Liver (tissue), 3 donors: ENCODE measurements around the gene TTC33.

ENCODE experiments used
- ATF3 ChIP-seq: IDR thresholded peaks from 2 replicates; pipeline ENCODE4 v1.6.1; 2016; ENCODE audit warnings: antibody characterized with exemption
- CTCF ChIP-seq: fragments of 150-350 bp; IDR thresholded peaks from 2 replicates; pipeline ENCODE4 v1.5.1; 2017; ENCODE audit warnings: improper control_type of control experiment, low read depth, low read length; ENCODE audit not compliant: missing input control
- MAX ChIP-seq: IDR thresholded peaks from 2 replicates; pipeline ENCODE4 v1.6.1; 2016; ENCODE audit warnings: antibody characterized with exemption
- RAD21 ChIP-seq, 2 donors: IDR thresholded peaks; 2 replicates each; pipeline ENCODE4 v1.6.1; 2016; ENCODE audit warnings: antibody characterized with exemption in 2 of 2, mild to moderate bottlenecking in 2 of 2
- RXRA ChIP-seq, 2 donors: IDR thresholded peaks; 2 replicates each; pipeline ENCODE4 v1.6.1; 2017 to 2018; ENCODE audit warnings: antibody characterized with exemption in 2 of 2, mild to moderate bottlenecking in 1 of 2
- SP1 ChIP-seq: IDR thresholded peaks from 2 replicates; pipeline ENCODE4 v1.6.1; 2018; ENCODE audit warnings: antibody characterized with exemption, mild to moderate bottlenecking
- TAF1 ChIP-seq: conservative IDR thresholded peaks from 2 replicates; pipeline ENCODE4 v1.6.1; 2016; ENCODE audit warnings: antibody characterized with exemption, mild to moderate bottlenecking
- YY1 ChIP-seq: IDR thresholded peaks from 2 replicates; pipeline ENCODE4 v1.6.1; 2016; ENCODE audit warnings: antibody characterized with exemption, mild to moderate bottlenecking
- TF ChIP-seq, protein P1 (sequence below): IDR thresholded peaks from 2 replicates; pipeline ENCODE4 v1.6.1; 2016; ENCODE audit warnings: antibody characterized with exemption, mild to moderate bottlenecking
- donor health status: healthy.
- donor health status: healthy.

DNA sequence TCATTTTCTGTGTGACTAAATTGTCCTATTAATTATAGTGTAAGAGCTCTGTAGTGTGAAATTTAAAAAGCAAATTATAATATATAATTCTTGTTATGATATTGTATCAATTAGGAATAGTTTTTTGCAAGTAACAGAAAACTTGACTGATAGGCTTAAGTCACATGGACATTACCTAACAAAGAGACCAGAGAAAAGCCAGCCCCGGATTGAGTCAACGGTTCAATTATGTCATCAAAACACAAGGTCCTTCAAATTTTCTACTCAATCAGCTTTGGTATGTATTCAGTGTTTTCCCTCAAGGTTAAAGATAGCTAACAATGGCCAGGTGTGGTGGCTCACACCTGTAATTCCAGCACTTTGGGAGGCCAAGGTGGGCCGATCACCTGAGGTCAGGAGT lies 202.8 kb downstream of the TTC33 start:
- TF ChIP-seq CTCF: no peak
- no peak for TF ChIP-seq SP1
- no peak for TF ChIP-seq TAF1
- TF ChIP-seq YY1: no peak
- no peak for TF ChIP-seq ATF3
- TF ChIP-seq MAX: no peak
- TF ChIP-seq RAD21 (IDR thresholded peaks at IDR 0.05): no peak
- TF ChIP-seq, protein P1, sequence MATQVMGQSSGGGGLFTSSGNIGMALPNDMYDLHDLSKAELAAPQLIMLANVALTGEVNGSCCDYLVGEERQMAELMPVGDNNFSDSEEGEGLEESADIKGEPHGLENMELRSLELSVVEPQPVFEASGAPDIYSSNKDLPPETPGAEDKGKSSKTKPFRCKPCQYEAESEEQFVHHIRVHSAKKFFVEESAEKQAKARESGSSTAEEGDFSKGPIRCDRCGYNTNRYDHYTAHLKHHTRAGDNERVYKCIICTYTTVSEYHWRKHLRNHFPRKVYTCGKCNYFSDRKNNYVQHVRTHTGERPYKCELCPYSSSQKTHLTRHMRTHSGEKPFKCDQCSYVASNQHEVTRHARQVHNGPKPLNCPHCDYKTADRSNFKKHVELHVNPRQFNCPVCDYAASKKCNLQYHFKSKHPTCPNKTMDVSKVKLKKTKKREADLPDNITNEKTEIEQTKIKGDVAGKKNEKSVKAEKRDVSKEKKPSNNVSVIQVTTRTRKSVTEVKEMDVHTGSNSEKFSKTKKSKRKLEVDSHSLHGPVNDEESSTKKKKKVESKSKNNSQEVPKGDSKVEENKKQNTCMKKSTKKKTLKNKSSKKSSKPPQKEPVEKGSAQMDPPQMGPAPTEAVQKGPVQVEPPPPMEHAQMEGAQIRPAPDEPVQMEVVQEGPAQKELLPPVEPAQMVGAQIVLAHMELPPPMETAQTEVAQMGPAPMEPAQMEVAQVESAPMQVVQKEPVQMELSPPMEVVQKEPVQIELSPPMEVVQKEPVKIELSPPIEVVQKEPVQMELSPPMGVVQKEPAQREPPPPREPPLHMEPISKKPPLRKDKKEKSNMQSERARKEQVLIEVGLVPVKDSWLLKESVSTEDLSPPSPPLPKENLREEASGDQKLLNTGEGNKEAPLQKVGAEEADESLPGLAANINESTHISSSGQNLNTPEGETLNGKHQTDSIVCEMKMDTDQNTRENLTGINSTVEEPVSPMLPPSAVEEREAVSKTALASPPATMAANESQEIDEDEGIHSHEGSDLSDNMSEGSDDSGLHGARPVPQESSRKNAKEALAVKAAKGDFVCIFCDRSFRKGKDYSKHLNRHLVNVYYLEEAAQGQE: no peak
- no peak for TF ChIP-seq RXRA (IDR thresholded peaks at IDR 0.05)
